Neuronal stem cell (in vitro differentiated cells): ENCODE measurements around the gene ACE2.

Experiments
- DNase-seq: peaks from one replicate; pipeline ENCODE4 v3.0.0-alpha.2; 2013; ENCODE audit warnings: low spot score
- H2AFZ ChIP-seq: one replicate; pipeline ENCODE4 v1.6.1; 2013; ENCODE audit warnings: mild to moderate bottlenecking, low read length, inconsistent platforms
- H2AK5ac ChIP-seq: 2 replicates; pipeline ENCODE4 v1.6.1; 2013; ENCODE audit warnings: low read depth, mild to moderate bottlenecking, inconsistent platforms, low read length, moderate library complexity, mixed read lengths
- H2BK120ac ChIP-seq: 2 replicates; pipeline ENCODE4 v1.6.1; 2013; ENCODE audit warnings: low read depth, mild to moderate bottlenecking, inconsistent platforms, low read length, moderate library complexity, mixed read lengths
- H2BK12ac ChIP-seq: one replicate; pipeline ENCODE4 v1.6.1; 2013; ENCODE audit warnings: low read length, inconsistent platforms
- H2BK15ac ChIP-seq: 2 replicates; pipeline ENCODE4 v1.6.1; 2013; ENCODE audit warnings: mild to moderate bottlenecking, low read length, inconsistent platforms, mixed read lengths
- H2BK5ac ChIP-seq: one replicate; pipeline ENCODE4 v1.6.1; 2013; ENCODE audit warnings: inconsistent platforms, mild to moderate bottlenecking, low read length, moderate library complexity
- H3K14ac ChIP-seq: one replicate; pipeline ENCODE4 v1.6.1; 2013; ENCODE audit warnings: low read length, inconsistent platforms
- H3K18ac ChIP-seq: 2 replicates; pipeline ENCODE4 v1.6.1; 2013; ENCODE audit warnings: low read length, inconsistent platforms
- H3K23ac ChIP-seq: 2 replicates; pipeline ENCODE4 v1.6.1; 2013; ENCODE audit warnings: low read depth, mild to moderate bottlenecking, mixed read lengths, low read length, inconsistent platforms; ENCODE audit not compliant: poor library complexity
- H3K27ac ChIP-seq: replicated peaks from 3 replicates; pipeline ENCODE4 v1.5.1; 2013; ENCODE audit warnings: low read length, inconsistent platforms
- H3K27me3 ChIP-seq, 3 experiments: 2 replicates each; pipeline ENCODE4 v1.6.1; 2013; ENCODE audit warnings: low read length in 3 of 3, mild to moderate bottlenecking in 2 of 3, inconsistent platforms in 1 of 3, low read depth in 1 of 3, mixed read lengths in 1 of 3, moderate library complexity in 1 of 3; ENCODE audit not compliant: control insufficient read depth in 3 of 3, insufficient read depth in 3 of 3
- H3K36me3 ChIP-seq, 2 donors: replicated peaks in 1 of 2; 2 replicates each; pipeline ENCODE4 v1.6.1; 2013; ENCODE audit warnings: low read length in 2 of 2; ENCODE audit not compliant: control insufficient read depth in 2 of 2, insufficient read depth in 2 of 2
- H3K4ac ChIP-seq: 2 replicates; pipeline ENCODE4 v1.6.1; 2013; ENCODE audit warnings: inconsistent platforms, mild to moderate bottlenecking, low read length, moderate library complexity
- H3K4me1 ChIP-seq, 2 donors: 1 replicate in 1 of 2; 2 replicates in 1 of 2; pipeline ENCODE4 v1.6.1; 2013; ENCODE audit warnings: low read length in 2 of 2, low read depth in 1 of 2; ENCODE audit not compliant: control insufficient read depth in 2 of 2, insufficient read depth in 1 of 2
- H3K4me2 ChIP-seq: one replicate; pipeline ENCODE4 v1.6.1; 2013; ENCODE audit warnings: mild to moderate bottlenecking, low read length, inconsistent platforms; ENCODE audit not compliant: insufficient read depth, poor library complexity, severe bottlenecking
- H3K4me3 ChIP-seq, 2 donors: 2 replicates each; pipeline ENCODE4 v1.5.1; 2013; ENCODE audit warnings: low read length in 2 of 2, mild to moderate bottlenecking in 2 of 2, inconsistent platforms in 1 of 2, moderate library complexity in 1 of 2
- H3K79me1 ChIP-seq: one replicate; pipeline ENCODE4 v1.6.1; 2013; ENCODE audit warnings: low read depth, mild to moderate bottlenecking, inconsistent platforms, low read length, moderate library complexity
- H3K9ac ChIP-seq: one replicate; pipeline ENCODE4 v1.6.1; 2013; ENCODE audit warnings: mild to moderate bottlenecking, low read depth, low read length, inconsistent platforms; ENCODE audit not compliant: poor library complexity
- H3K9me3 ChIP-seq, 2 donors: replicated peaks in 1 of 2; 2 replicates each; pipeline versions ENCODE3 to v1.6.1; 2013; ENCODE audit warnings: low read length in 2 of 2, mild to moderate bottlenecking in 2 of 2, inconsistent platforms in 1 of 2, low read depth in 1 of 2, mixed read lengths in 1 of 2, moderate library complexity in 1 of 2; ENCODE audit not compliant: control insufficient read depth in 2 of 2, insufficient read depth in 1 of 2
- H4K8ac ChIP-seq: one replicate; pipeline ENCODE4 v1.6.1; 2013; ENCODE audit warnings: low read depth, mild to moderate bottlenecking, inconsistent platforms, low read length, moderate library complexity
- H4K91ac ChIP-seq: one replicate; pipeline ENCODE4 v1.6.1; 2013; ENCODE audit warnings: low read length, low read depth, mild to moderate bottlenecking, inconsistent platforms; ENCODE audit not compliant: poor library complexity
- WGBS, 2 donors: extraction: QIAGEN DNeasy Blood & Tissue Kit; methylation state at CpG; one replicate each; pipeline ENCODE4 v1.1.7; 2013; ENCODE audit warnings: missing lambda C conversion rate in 2 of 2, mixed read lengths in 1 of 2; ENCODE audit not compliant: insufficient read length in 2 of 2, insufficient replicate concordance in 1 of 2; ENCODE audit errors: extremely low coverage in 2 of 2; 5-methylcytosine and 5-hydroxymethylcytosine counted together

ACE2 gene

GRCh38 chrX:15529165-15529564, 71.6 kb downstream of the ACE2 start:
- H2BK12ac ChIP-seq, result no peak overlapping the region
- H3K4me1 ChIP-seq, result peaks cover 0 to 4% of the 10 kb centered on the region in 2 donors
- H3K79me1 ChIP-seq, result no peaks in the 10 kb centered on the region
- no peak overlapping the region for H4K91ac ChIP-seq
- no peak overlapping the region for H2BK5ac ChIP-seq
- H2BK15ac ChIP-seq, result no peak overlapping the region
- H3K27ac ChIP-seq, result no peak overlapping the region
- H3K18ac ChIP-seq, result no peak overlapping the region
- H3K4ac ChIP-seq, result no peak overlapping the region
- no peak overlapping the region for H3K14ac ChIP-seq
- H4K8ac ChIP-seq, result no peak overlapping the region
- H2BK120ac ChIP-seq, result no peak overlapping the region
- no peaks in the 10 kb centered on the region for H3K36me3 ChIP-seq
- no peak overlapping the region for H2AFZ ChIP-seq
- H3K4me3 ChIP-seq, result no peak overlapping the region
- no peak for DNase-seq
- H2AK5ac ChIP-seq, result no peak overlapping the region
- H3K9ac ChIP-seq, result no peak overlapping the region
- no peaks in the 10 kb centered on the region for H3K9me3 ChIP-seq
- H3K23ac ChIP-seq, result no peak overlapping the region
- H3K4me2 ChIP-seq, result no peak overlapping the region
- H3K27me3 ChIP-seq, result no peaks in the 10 kb centered on the region

GRCh38 chrX:15525664-15526416, 74.9 kb downstream of the ACE2 start:
- H3K36me3 ChIP-seq, result no peaks in the 10 kb centered on the region
- no peak overlapping the region for H2BK12ac ChIP-seq
- H2AK5ac ChIP-seq, result no peak overlapping the region
- H2AFZ ChIP-seq, result no peak overlapping the region
- no peak overlapping the region for H3K23ac ChIP-seq
- no peak overlapping the region for H3K4ac ChIP-seq
- H3K4me3 ChIP-seq, result no peak overlapping the region
- no peaks in the 10 kb centered on the region for H3K79me1 ChIP-seq
- H3K18ac ChIP-seq, result no peak overlapping the region
- H3K27ac ChIP-seq, result no peak overlapping the region
- DNase-seq, result no peak
- H2BK15ac ChIP-seq, result no peak overlapping the region
- H2BK5ac ChIP-seq, result no peak overlapping the region
- no peaks in the 10 kb centered on the region for H3K9me3 ChIP-seq
- no peak overlapping the region for H3K4me2 ChIP-seq
- no peak overlapping the region for H3K9ac ChIP-seq
- H3K27me3 ChIP-seq, result no peaks in the 10 kb centered on the region
- no peak overlapping the region for H4K91ac ChIP-seq
- no peak overlapping the region for H3K14ac ChIP-seq
- H3K4me1 ChIP-seq, result peaks cover 0 to 4% of the 10 kb centered on the region in 2 donors
- no peak overlapping the region for H4K8ac ChIP-seq
- no CpG with 5 or more reads among the region's 8 CpGs for WGBS, 2 donors
- H2BK120ac ChIP-seq, result no peak overlapping the region

- Histone ChIP-seq H4K8ac (no peak overlapping the region), H2BK12ac (no peak overlapping the region), H2AK5ac (no peak overlapping the region), H3K9me3 (no peaks in the 10 kb centered on the region), H3K14ac (no peak overlapping the region), H3K27ac (no peak overlapping the region), H3K27me3 (no peaks in the 10 kb centered on the region), H2BK120ac (no peak overlapping the region), H4K91ac (no peak overlapping the region), H3K36me3 (no peaks in the 10 kb centered on the region), H2BK15ac (no peak overlapping the region), H3K4me1 (peaks cover 0 to 4% of the 10 kb centered on the region in 2 donors), H2BK5ac (no peak overlapping the region), H3K9ac (no peak overlapping the region), H2AFZ (peak overlapping the region; percentile 13), H3K23ac (no peak overlapping the region), H3K4me3 (no peak overlapping the region), H3K18ac (no peak overlapping the region), H3K79me1 (no peaks in the 10 kb centered on the region), H3K4ac (no peak overlapping the region), H3K4me2 (no peak overlapping the region)
- no peak for DNase-seq
Measured at GRCh38 chrX:15524417-15524816, 76.3 kb downstream of the ACE2 start.

- Histone ChIP-seq H2BK5ac (no peak overlapping the region), H4K8ac (no peak overlapping the region), H3K79me1 (no peaks in the 10 kb centered on the region), H3K36me3 (no peaks in the 10 kb centered on the region), H2AK5ac (no peak overlapping the region), H3K9me3 (no peaks in the 10 kb centered on the region), H4K91ac (no peak overlapping the region), H3K14ac (no peak overlapping the region), H2AFZ (no peak overlapping the region), H2BK12ac (no peak overlapping the region), H3K27me3 (no peaks in the 10 kb centered on the region), H2BK15ac (no peak overlapping the region), H3K4me3 (no peak overlapping the region), H3K9ac (no peak overlapping the region), H3K27ac (no peak overlapping the region), H2BK120ac (no peak overlapping the region), H3K4me2 (no peak overlapping the region), H3K18ac (no peak overlapping the region), H3K23ac (no peak overlapping the region), H3K4me1 (peaks cover 0 to 4% of the 10 kb centered on the region in 2 donors), H3K4ac (no peak overlapping the region)
- no peak for DNase-seq
Measured at GRCh38 chrX:15523088-15523487, 77.7 kb downstream of the ACE2 start.
